Stomach (tissue), 9 donors: Measurements from ENCODE around the gene DOCK4. TPM values are rescaled to one million over a fixed set of nuclear protein-coding genes. Genes with fewer than 3 reads are reported as not detected.

ENCODE experiments used
- DNase-seq, 2 donors: peaks; one replicate each; pipeline versions ENCODE4 v3.0.0 to v3.0.0-alpha.2; 2013 to 2019
- H3K27ac ChIP-seq, 5 donors: fragments of 200-600 bp in 4 of 5; sonication (generic) in 4 of 5; one replicate each; pipeline ENCODE4 v1.5.1; 2013 to 2019; ENCODE audit warnings: mild to moderate bottlenecking in 1 of 5, moderate library complexity in 1 of 5
- H3K27me3 ChIP-seq, 3 donors: fragments of 200-600 bp; sonication (generic); one replicate each; pipeline ENCODE4 v1.5.1; 2017 to 2019; ENCODE audit warnings: mixed run types in 1 of 3
- H3K36me3 ChIP-seq, 4 donors: fragments of 200-600 bp; sonication (generic); 1 replicate in 3 of 4; 2 replicates in 1 of 4; pipeline ENCODE4 v1.5.1; 2016 to 2019
- H3K4me1 ChIP-seq, 4 donors: fragments of 200-600 bp; sonication (generic); one replicate each; pipeline ENCODE4 v1.5.1; 2016 to 2019
- H3K4me3 ChIP-seq, 4 donors: fragments of 200-600 bp; sonication (generic) in 3 of 4; one replicate each; pipeline ENCODE4 v1.5.1; 2016 to 2019; ENCODE audit warnings: mild to moderate bottlenecking in 1 of 4
- H3K9me3 ChIP-seq, 4 donors: fragments of 200-600 bp; sonication (generic); one replicate each; pipeline ENCODE4 v1.5.1; 2016 to 2019
- EP300 ChIP-seq: sonication (generic); formaldehyde crosslinking; IDR thresholded peaks from one replicate; pipeline ENCODE4 v1.6.1; 2017; ENCODE audit warnings: antibody characterized with exemption
- POLR2A ChIP-seq, 4 donors: fragments of 450-650 bp; IDR thresholded peaks; one replicate each; pipeline ENCODE4 v1.6.1; 2016; ENCODE audit warnings: antibody characterized with exemption in 4 of 4, control low read depth in 2 of 4, mild to moderate bottlenecking in 1 of 4, moderate library complexity in 1 of 4
- POLR2AphosphoS5 ChIP-seq, 3 donors: sonication (generic); formaldehyde crosslinking; IDR thresholded peaks; one replicate each; pipeline ENCODE4 v1.6.1; 2016; ENCODE audit warnings: antibody characterized with exemption in 3 of 3
- WGBS, 5 donors: extraction: QIAGEN DNeasy Blood & Tissue Kit in 3 of 5; methylation state at CpG; one replicate each; pipeline versions ENCODE4 v1.1.5 to v1.1.7; 2013 to 2018; 5-methylcytosine and 5-hydroxymethylcytosine counted together
- intact Hi-C: fragments of 100-400 bp; cut with DNase I; formaldehyde crosslinking; loops from one replicate; pipeline ENCODE4 v1.15.1; 2023; ENCODE audit warnings: low total_unique reads
- polyA plus RNA-seq, 3 donors: library from polyadenylated mRNA; stranded (reverse); fragments of 200-250 nt; gene quantifications; one replicate each; pipeline ENCODE4 v1.2.3, GENCODE V29; 2013
- total RNA-seq, 5 donors: library from RNA; depleted of rRNA; stranded (reverse); fragments of >200 nt; gene quantifications; one replicate each; pipeline versions ENCODE4 v1.1.0 to v1.2.3, GENCODE V29; 2014 to 2016
- TF ChIP-seq, protein P1 (sequence below), 7 experiments: fragments of 450-650 bp in 4 of 7; fragments of 200-600 bp in 3 of 7; sonication (generic) in 3 of 7; IDR thresholded peaks; one replicate each; pipeline ENCODE4 v1.5.1; 2016 to 2019; ENCODE audit warnings: antibody characterized with exemption in 7 of 7, control low read depth in 2 of 7, mild to moderate bottlenecking in 1 of 7
- donor health status: healthy with polysubstance abuse.
- donor health status: Bipolar disorder and iron deficiency.
- donor health status: healthy.

The DOCK4 gene
- total and polyA plus RNA-seq, 8 donors: 1.1 to 54.9 (median 16.4) TPM

DNA sequence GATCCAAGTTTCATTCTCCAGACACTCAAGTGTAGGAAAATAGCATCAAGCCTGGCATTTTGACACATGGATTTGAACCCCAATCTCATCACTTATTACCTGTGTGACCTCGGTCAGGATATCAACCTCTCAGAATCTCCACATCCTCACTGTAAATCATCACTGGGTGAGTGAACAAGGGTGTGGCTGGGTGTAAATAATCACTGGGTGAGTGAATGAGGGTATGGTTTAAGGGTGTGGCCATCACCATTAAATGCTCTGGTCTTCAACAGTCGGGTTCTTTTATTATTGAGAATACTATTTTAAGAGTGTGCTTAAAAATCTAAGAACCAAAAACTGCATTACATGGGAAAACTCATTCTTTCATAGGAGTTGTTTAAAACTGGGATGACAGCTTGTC, 200.1 kb downstream of the DOCK4 start:
- 76 to 86% (median 82%) methylated on average over 2 of the region's 2 CpGs for WGBS, 5 donors
- H3K27ac ChIP-seq: no peak overlapping the region
- TF ChIP-seq POLR2A (IDR thresholded peaks at IDR 0.05) (no peak), POLR2AphosphoS5 (IDR thresholded peaks at IDR 0.05) (no peak), EP300 (no peak)
- TF ChIP-seq, protein P1, sequence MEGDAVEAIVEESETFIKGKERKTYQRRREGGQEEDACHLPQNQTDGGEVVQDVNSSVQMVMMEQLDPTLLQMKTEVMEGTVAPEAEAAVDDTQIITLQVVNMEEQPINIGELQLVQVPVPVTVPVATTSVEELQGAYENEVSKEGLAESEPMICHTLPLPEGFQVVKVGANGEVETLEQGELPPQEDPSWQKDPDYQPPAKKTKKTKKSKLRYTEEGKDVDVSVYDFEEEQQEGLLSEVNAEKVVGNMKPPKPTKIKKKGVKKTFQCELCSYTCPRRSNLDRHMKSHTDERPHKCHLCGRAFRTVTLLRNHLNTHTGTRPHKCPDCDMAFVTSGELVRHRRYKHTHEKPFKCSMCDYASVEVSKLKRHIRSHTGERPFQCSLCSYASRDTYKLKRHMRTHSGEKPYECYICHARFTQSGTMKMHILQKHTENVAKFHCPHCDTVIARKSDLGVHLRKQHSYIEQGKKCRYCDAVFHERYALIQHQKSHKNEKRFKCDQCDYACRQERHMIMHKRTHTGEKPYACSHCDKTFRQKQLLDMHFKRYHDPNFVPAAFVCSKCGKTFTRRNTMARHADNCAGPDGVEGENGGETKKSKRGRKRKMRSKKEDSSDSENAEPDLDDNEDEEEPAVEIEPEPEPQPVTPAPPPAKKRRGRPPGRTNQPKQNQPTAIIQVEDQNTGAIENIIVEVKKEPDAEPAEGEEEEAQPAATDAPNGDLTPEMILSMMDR (IDR thresholded peaks at IDR 0.05): no peak
- H3K4me1 ChIP-seq: no peaks in the 10 kb centered on the region
- no peak overlapping the region for H3K4me3 ChIP-seq
- H3K36me3 ChIP-seq: no peaks in the 10 kb centered on the region
- no peak for DNase-seq
- no peaks in the 10 kb centered on the region for H3K27me3 ChIP-seq
- H3K9me3 ChIP-seq: no peaks in the 10 kb centered on the region
- intact Hi-C loops: no loop called here

- 10 to 38% (median 33%) methylated on average over 1 of the region's 1 CpG for WGBS, 5 donors
- H3K4me1 ChIP-seq: no peaks in the 10 kb centered on the region
- intact Hi-C loops: no loop called here
- no peaks in the 10 kb centered on the region for H3K9me3 ChIP-seq
- no peak overlapping the region for H3K27ac ChIP-seq
- H3K36me3 ChIP-seq: no peaks in the 10 kb centered on the region
- H3K4me3 ChIP-seq: no peak overlapping the region
- TF ChIP-seq POLR2A (IDR thresholded peaks at IDR 0.05) (no peak), POLR2AphosphoS5 (IDR thresholded peaks at IDR 0.05) (no peak), EP300 (no peak)
- TF ChIP-seq, protein P1 (IDR thresholded peaks at IDR 0.05): no peak
- peak in 1 of 2 donors; percentile 41 for DNase-seq
- H3K27me3 ChIP-seq: no peaks in the 10 kb centered on the region
Measured at GRCh38 chr7:112005205-112005775, 200.9 kb downstream of the DOCK4 start.

DNA sequence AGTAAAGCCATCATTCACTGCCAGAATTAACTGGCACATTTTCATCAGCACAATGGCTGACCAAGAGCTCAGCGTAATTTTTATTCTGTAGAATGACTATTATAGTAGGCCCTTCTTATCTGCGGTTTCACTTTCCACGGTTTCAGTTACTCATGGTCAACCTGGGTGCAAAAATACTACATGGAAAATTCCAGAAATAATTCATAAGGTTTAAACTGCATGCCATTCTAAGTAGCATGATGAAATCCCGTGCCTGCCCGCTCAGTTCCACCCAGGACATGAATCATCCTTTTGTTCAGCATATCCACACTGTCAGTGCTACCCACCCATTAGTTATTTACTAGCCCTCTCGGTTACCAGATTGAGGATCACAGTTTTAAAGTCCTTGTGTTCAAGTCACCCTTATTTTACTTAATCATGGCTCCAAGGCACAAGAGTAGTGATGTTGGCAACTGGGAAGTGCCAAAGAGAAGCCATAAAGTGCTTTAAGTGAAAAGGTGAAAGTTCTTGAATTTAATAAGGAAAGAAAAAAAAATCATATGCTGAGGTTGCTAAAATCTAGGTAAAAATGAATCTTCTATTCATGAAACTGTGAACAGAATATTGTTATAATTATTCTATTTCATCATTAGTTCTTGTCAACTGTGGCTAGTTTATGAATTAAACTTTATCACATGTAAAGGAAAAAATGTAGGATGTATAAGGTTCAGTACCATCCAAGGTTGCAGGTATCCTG, 204.9 kb downstream of the DOCK4 start:
- H3K4me3 ChIP-seq: no peak overlapping the region
- 84 to 91% (median 89%) methylated on average over 6 of the region's 6 CpGs for WGBS, 5 donors
- H3K27me3 ChIP-seq: no peaks in the 10 kb centered on the region

DNA sequence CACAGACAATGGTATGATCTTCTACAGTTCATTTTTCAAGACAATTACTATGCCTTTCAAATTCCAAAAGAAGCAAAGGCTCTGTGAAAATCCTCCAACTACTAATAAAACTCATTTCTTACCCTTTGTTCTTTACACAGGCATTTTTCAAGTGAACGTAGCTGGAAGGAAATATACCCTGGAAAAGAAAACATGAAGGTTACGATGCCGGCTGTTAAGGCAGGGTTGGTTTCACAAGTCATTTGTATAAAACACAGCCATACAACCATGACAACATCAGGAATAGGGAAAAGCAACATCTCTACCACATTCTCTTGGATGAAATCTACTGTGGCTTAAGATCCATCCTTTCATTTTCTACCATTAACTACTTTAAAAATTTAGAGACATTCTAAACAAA, 207.9 kb downstream of the DOCK4 start:
- 82 to 91% (median 88%) methylated on average over 3 of the region's 3 CpGs for WGBS, 5 donors
- H3K4me1 ChIP-seq: no peaks in the 10 kb centered on the region
- H3K27ac ChIP-seq: no peak overlapping the region
- intact Hi-C loops: no loop called here
- no peaks in the 10 kb centered on the region for H3K36me3 ChIP-seq
- no peaks in the 10 kb centered on the region for H3K27me3 ChIP-seq
- no peak for TF ChIP-seq POLR2A (IDR thresholded peaks at IDR 0.05)
- TF ChIP-seq, protein P1 (IDR thresholded peaks at IDR 0.05): no peak
- no peak for TF ChIP-seq EP300
- TF ChIP-seq POLR2AphosphoS5 (IDR thresholded peaks at IDR 0.05): no peak
- DNase-seq: no peak
- no peak overlapping the region for H3K4me3 ChIP-seq
- no peaks in the 10 kb centered on the region for H3K9me3 ChIP-seq

More for the DNA sequence above, 204.9 kb downstream of the DOCK4 start:
- no peak for DNase-seq
- no peak overlapping the region for H3K27ac ChIP-seq
- no peak for TF ChIP-seq POLR2A (IDR thresholded peaks at IDR 0.05)
- no peaks in the 10 kb centered on the region for H3K4me1 ChIP-seq
- H3K36me3 ChIP-seq: no peaks in the 10 kb centered on the region
- no peaks in the 10 kb centered on the region for H3K9me3 ChIP-seq
- intact Hi-C loops: no loop called here

DNA sequence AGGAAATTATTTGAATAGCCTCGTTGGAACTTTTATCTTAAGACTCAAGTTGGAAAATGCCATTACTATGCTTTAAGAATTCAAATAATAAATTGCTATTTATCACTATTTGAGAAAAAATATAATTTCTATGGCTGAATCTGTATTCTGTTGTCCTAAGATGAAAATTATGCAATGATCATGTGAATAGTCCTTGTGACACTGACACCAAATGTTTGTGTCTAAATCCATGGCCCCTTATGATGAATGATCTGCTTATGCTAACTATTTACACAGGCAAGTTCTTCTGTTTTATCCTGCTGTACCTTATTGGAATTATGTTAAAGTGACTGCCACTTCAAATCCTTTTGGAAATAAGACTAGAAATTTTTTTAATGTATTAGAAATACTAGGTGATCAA, 208.7 kb downstream of the DOCK4 start:
- 40 to 64% (median 59%) methylated on average over 1 of the region's 1 CpG for WGBS, 5 donors
- H3K27me3 ChIP-seq: no peaks in the 10 kb centered on the region
- H3K4me1 ChIP-seq: peaks cover 0 to 5% (median 1%) of the 10 kb centered on the region in 4 donors
- intact Hi-C loops: no loop called here
- H3K36me3 ChIP-seq: no peaks in the 10 kb centered on the region
- no peak overlapping the region for H3K4me3 ChIP-seq
- no peak for TF ChIP-seq EP300
- no peak for TF ChIP-seq POLR2AphosphoS5 (IDR thresholded peaks at IDR 0.05)
- TF ChIP-seq, protein P1 (IDR thresholded peaks at IDR 0.05): no peak
- no peak for TF ChIP-seq POLR2A (IDR thresholded peaks at IDR 0.05)
- no peaks in the 10 kb centered on the region for H3K9me3 ChIP-seq
- no peak overlapping the region for H3K27ac ChIP-seq
- DNase-seq: no peak
